Adrenal gland (tissue), 12 donors: Measurements from ENCODE around the gene SLC34A1. TPM values are rescaled to one million over a fixed set of nuclear protein-coding genes. Genes with fewer than 3 reads are reported as not detected.

Experiments
- DNase-seq, 7 donors: peaks; one replicate each; pipeline ENCODE4 v3.0.0-alpha.2; 2019 to 2020
- H3K27ac ChIP-seq, 5 donors: fragments of 200-600 bp; sonication (generic) in 4 of 5; 1 replicate in 3 of 5; 2 replicates in 2 of 5; pipeline versions ENCODE4 v1.5.1 to v1.8.0; 2016 to 2020; ENCODE audit warnings: mild to moderate bottlenecking in 1 of 5
- H3K27me3 ChIP-seq: fragments of 200-600 bp; 2 replicates; pipeline ENCODE4 v1.8.0; 2021
- H3K36me3 ChIP-seq, 2 donors: fragments of 200-600 bp; replicated peaks in 1 of 2; 1 replicate in 1 of 2; 2 replicates in 1 of 2; pipeline versions ENCODE4 v1.5.1 to v1.8.0; 2018 to 2022
- H3K4me1 ChIP-seq, 2 donors: fragments of 200-600 bp; replicated peaks in 1 of 2; 1 replicate in 1 of 2; 2 replicates in 1 of 2; pipeline versions ENCODE4 v1.5.1 to v1.8.0; 2018 to 2021
- H3K4me3 ChIP-seq, 4 donors: fragments of 200-600 bp; sonication (generic) in 3 of 4; one replicate each; pipeline ENCODE4 v1.5.1; 2016 to 2018
- H3K9me3 ChIP-seq, 3 donors: fragments of 200-600 bp; sonication (generic) in 1 of 3; replicated peaks in 1 of 3; 1 replicate in 2 of 3; 2 replicates in 1 of 3; pipeline versions ENCODE4 v1.5.1 to v1.8.0; 2016 to 2021
- CTCF ChIP-seq, 6 experiments: fragments of 450-650 bp in 4 of 6; fragments of 200-600 bp in 2 of 6; sonication (generic) in 1 of 6; IDR thresholded peaks; 1 replicate in 5 of 6; 2 replicates in 1 of 6; pipeline versions ENCODE4 v1.5.1 to v1.8.0; 2016 to 2021; ENCODE audit warnings: antibody characterized with exemption in 6 of 6, mild to moderate bottlenecking in 2 of 6, moderate library complexity in 1 of 6
- POLR2A ChIP-seq, 2 donors: fragments of 450-650 bp; IDR thresholded peaks; one replicate each; pipeline ENCODE4 v1.6.1; 2017; ENCODE audit warnings: antibody characterized with exemption in 2 of 2, mild to moderate bottlenecking in 2 of 2, moderate library complexity in 1 of 2
- WGBS, 4 donors: extraction: QIAGEN DNeasy Blood & Tissue Kit in 2 of 4; methylation state at CpG; one replicate each; pipeline versions ENCODE4 v1.1.5 to v1.1.7; 2013 to 2017; 5-methylcytosine and 5-hydroxymethylcytosine counted together
- intact Hi-C, 2 donors: fragments of 100-400 bp; cut with DNase I; formaldehyde crosslinking; loops; one replicate each; pipeline versions ENCODE4 v1.14.1 to v1.15.0; 2022 to 2023
- polyA plus RNA-seq, 3 donors: library from polyadenylated mRNA; stranded (reverse); fragments of 200-250 nt in 2 of 3; fragments of 350-450 nt in 1 of 3; fragmentation: Illumina TruSeq in 1 of 3; extraction: RNeasy Lipid Tissue Mini Kit (QIAGEN cat#74804) in 1 of 3; gene quantifications; one replicate each; pipeline ENCODE4 v1.2.3, GENCODE V29; 2013 to 2014
- total RNA-seq, 9 donors: library from RNA; depleted of rRNA in 4 of 9; stranded (reverse); fragments of >200 nt in 4 of 9; fragments of 120-200 nt in 1 of 9; fragmentation: NEBNext Ultra II Directional in 1 of 9; extraction: Animal tissue kit (Norgen Biotek cat#: 25700) in 1 of 9; gene quantifications; one replicate each; pipeline versions ENCODE4 v1.1.0 to v1.2.4, GENCODE V29; 2013 to 2023
- donor health status: healthy with polysubstance abuse.
- donor health status: Bipolar disorder and iron deficiency.
- donor health status: DM: yes; HTN: yes; CAD: no.
- donor health status: DM: no; HTN: no; CAD: no.
- donor health status: DM: no; HTN: no; CAD: no.
- donor health status: DM: yes; HTN: yes; CAD: no.

Gene SLC34A1
- total and polyA plus RNA-seq, 12 donors: not detected

- Histone ChIP-seq H3K4me3 (no peak overlapping the region), H3K4me1 (no peaks in the 10 kb centered on the region), H3K9me3 (no peaks in the 10 kb centered on the region), H3K27ac (no peak overlapping the region), H3K36me3 (no peaks in the 10 kb centered on the region), H3K27me3 (peaks cover 3% of the 10 kb centered on the region)
- DNase-seq: peak; percentile 72 to 94 (median 85)
- no peak for TF ChIP-seq POLR2A (IDR thresholded peaks at IDR 0.05)
- peak; percentile 96 to 99 (median 97) for TF ChIP-seq CTCF (IDR thresholded peaks at IDR 0.05)
- intact Hi-C loops: loop anchor here (5.0 kb wide), 2 partner anchors 67 to 112 kb away; no protein-coding TSS in a partner anchor
- 19 to 25% (median 24%) methylated on average over 10 to 13 of the region's 13 CpGs for WGBS, 4 donors
These were observed 6.4 kb downstream of the SLC34A1 start for GRCh38 chr5:177390363-177391300.

GRCh38 chr5:177392765-177393164 is 8.5 kb downstream of the SLC34A1 start:
- H3K4me1 ChIP-seq: no peaks in the 10 kb centered on the region
- 71 to 80% (median 78%) methylated on average over 5 of the region's 5 CpGs for WGBS, 4 donors
- H3K36me3 ChIP-seq: no peaks in the 10 kb centered on the region
- DNase-seq: no peak
- no peak overlapping the region for H3K27ac ChIP-seq
- TF ChIP-seq POLR2A (IDR thresholded peaks at IDR 0.05): no peak
- no peak for TF ChIP-seq CTCF (IDR thresholded peaks at IDR 0.05)
- intact Hi-C loops: loop anchor here (5.0 kb wide), 2 partner anchors 65 to 110 kb away; no protein-coding TSS in a partner anchor
- no peak overlapping the region for H3K4me3 ChIP-seq
- peaks cover 7% of the 10 kb centered on the region for H3K27me3 ChIP-seq
- H3K9me3 ChIP-seq: no peaks in the 10 kb centered on the region

- DNase-seq: no peak
- intact Hi-C loops: loop anchor here (5.0 kb wide), 2 partner anchors 64 to 109 kb away; no protein-coding TSS in a partner anchor
- Histone ChIP-seq H3K27ac (no peak overlapping the region), H3K9me3 (no peaks in the 10 kb centered on the region), H3K36me3 (no peaks in the 10 kb centered on the region), H3K27me3 (peaks cover 12% of the 10 kb centered on the region), H3K4me3 (no peak overlapping the region), H3K4me1 (no peaks in the 10 kb centered on the region)
- TF ChIP-seq CTCF (IDR thresholded peaks at IDR 0.05): no peak
- no peak for TF ChIP-seq POLR2A (IDR thresholded peaks at IDR 0.05)
- WGBS, 4 donors: 66 to 70% (median 69%) methylated on average over 1 of the region's 1 CpG
These were observed 9.1 kb downstream of the SLC34A1 start for GRCh38 chr5:177393206-177393765.

- 20 to 70% (median 38%) methylated on average over 1 to 5 of the region's 5 CpGs for WGBS, 4 donors
- Histone ChIP-seq H3K36me3 (no peaks in the 10 kb centered on the region), H3K4me3 (no peak overlapping the region), H3K9me3 (no peaks in the 10 kb centered on the region), H3K4me1 (no peaks in the 10 kb centered on the region), H3K27ac (no peak overlapping the region), H3K27me3 (peaks cover 19% of the 10 kb centered on the region)
- no peak for TF ChIP-seq POLR2A (IDR thresholded peaks at IDR 0.05)
- no peak for TF ChIP-seq CTCF (IDR thresholded peaks at IDR 0.05)
- DNase-seq: no peak
- intact Hi-C loops: loop anchor here (5.0 kb wide), 2 partner anchors 63 to 108 kb away; no protein-coding TSS in a partner anchor
These were observed 9.8 kb downstream of the SLC34A1 start for GRCh38 chr5:177393990-177394389.
